ENCODE results near the gene IL22. TPM values are rescaled to one million over a fixed set of nuclear protein-coding genes. Genes with fewer than 3 reads are reported as not detected.

IL22 gene, protein sequence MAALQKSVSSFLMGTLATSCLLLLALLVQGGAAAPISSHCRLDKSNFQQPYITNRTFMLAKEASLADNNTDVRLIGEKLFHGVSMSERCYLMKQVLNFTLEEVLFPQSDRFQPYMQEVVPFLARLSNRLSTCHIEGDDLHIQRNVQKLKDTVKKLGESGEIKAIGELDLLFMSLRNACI
- total RNA-seq (2014; rRNA removed; shearing (Covaris generic)): not detected in 2 replicates

DNA sequence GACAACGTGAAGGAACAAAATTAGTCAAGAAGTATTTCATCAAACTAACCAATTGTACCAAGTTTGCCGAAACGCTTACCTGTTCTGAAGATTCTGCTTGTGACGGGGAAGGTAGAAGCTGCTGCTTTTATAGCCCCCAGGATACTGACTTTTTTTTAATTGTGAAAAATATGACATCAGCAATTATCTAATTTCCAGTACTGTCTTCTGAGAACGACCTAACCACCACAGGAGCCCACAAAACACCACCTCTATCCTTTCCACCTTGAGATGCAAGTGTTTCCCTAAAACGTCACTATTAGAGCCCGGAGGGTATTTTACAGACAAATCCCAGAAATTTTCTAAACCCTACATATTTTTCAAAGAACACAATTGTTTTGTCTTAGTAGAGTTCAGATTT lies at the start of gene IL22:
TSS of gene IL22 (minus strand) at position 101 of the 400 bp plus-strand sequence. CDS start 156 bp downstream, outside the sequence.
- no peak for DNase-seq (ENCODE audit: low read depth)

DNA sequence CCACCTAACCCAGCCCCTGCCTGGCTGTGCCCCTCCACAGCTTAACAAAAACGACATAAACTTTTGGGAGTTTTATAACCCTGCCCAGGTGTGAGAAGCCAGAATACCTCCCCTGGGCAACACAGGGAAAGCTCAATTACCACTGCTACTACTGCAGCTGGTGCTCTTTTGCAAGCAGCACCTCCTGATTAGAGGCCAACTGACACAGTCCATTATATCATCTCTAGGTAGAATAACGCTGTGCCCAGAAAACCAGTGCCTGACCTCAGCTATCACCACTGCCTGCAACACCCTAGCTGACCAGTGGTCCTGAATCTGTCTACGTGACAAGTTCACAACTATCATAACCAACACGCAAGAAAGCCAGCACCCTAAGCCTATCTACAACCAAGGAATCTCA lies 44.5 kb upstream of the IL22 start:
- DNase-seq (ENCODE audit: low read depth): no peak

DNA sequence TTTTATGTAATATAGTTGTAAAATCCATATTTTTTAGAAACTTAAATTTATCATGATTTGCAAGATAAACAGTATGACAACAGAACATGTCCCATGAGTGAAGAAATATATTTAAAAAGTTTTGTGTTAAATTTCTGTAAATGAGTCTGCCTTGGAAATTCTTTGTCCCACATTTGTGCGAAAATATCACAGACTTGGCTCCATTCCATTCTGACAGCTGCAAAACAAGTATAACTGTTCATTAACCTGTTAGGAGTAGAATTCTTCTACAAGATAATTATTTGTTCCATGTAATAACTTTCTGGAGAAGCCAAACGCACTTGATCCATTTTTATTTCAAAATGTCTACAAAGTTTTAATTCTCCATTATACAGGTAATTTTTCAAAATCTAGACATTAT lies 40.8 kb upstream of the IL22 start:
- no peak for DNase-seq (ENCODE audit: low read depth)

DNA sequence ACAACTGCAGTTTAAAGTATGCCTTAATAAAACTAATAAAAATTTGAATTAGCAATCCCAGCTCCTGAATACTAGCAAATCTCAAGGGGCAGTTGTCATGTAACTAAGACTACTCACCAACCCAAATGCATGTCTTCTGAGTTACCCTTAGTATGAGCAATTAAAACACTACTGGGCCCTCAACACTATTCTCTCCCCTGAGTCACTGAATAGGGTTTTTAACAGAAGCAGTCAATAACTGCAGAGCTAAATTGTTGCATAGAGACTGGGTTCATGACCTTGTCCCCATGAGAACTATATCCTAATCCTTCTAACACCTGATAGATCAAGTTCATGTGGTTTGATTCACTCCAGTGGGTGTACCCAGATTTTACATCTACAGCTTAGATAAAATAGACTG lies 39.9 kb upstream of the IL22 start:
- no peak for DNase-seq (ENCODE audit: low read depth)

DNA sequence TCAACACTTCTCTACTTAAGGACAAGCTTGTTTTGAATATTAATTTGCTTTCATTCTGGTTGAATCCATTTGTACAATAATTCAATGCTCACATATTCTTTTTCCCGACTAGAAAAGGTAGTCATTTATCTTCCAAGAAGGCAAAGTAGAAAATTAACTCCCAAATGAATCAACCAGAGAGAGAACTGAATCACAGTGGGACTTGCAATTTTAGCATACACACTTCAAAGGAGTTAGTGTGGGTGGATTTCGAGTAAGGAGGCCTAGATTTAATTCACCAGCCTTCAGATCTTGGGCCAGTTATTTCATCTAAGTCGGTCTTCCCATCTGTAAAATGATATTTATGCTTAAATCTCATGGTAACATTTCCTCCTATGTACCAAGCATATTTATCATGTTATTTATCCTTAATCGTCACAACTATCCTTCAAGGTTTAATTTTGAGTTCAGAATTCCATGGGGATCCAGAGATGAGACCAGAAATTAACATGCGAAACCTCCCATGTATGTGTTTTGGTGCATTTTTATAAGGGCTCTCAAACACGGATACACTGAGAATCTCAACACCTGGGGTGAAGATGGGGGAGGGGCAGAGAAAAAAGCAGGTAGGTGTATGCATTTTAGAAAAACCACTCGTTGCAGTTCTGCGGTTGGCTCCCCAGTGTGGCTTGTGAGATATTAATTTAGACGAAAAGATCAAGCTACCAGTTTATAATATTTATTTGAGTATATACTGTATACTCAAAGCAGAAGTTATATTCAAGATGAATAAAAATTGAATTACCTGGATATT lies 38.9 kb upstream of the IL22 start:
- no peak for DNase-seq (ENCODE audit: low read depth)

DNA sequence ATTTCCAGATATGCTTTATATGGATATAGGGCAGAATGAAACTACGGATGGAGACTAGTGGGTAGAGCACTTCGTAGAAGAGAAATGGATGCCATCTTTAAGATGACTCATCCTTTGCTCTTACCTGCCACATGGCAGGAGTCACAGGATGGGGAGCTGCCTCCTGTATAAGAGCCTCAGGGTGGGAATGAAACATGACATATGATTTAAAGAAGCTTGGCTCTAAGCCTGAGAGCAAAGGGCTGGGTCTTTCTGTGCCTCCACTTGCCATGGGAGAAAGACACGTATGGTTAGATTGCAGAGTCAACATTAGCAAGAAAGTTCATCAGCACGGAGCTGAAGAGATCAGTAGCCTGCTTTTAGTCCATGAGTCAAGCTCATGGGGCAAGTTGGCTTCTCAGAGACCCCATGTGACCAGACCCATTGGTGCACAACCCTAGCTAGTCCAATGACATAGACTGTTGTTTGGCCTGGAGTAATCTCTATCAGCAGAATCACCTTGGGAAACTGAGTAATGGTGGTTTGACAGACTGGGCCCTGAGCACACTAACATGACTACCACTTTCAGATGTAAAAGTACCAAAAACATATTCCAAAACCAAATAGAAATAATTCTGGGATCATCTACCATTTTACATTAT lies 38.1 kb upstream of the IL22 start:
- DNase-seq (ENCODE audit: low read depth): peak; percentile 38

DNA sequence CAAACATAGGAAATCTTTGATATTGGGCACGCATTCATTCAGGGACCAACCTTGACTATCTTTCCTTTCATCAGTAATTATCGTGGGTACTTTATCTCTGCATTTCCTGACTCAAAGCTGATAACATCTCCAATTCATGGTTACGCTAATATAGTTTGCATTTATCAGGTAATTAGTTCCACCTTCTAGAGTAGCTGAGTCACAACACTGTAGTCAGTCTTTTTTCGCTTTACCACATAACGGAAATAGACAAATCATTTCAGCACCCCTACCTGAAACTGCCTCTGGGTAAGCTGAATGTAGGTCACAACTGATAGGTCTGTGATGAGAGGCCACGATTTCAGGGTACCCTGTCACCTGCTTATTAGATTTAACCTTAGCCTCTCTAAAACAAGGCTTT lies 36.7 kb upstream of the IL22 start:
- peak; percentile 78 for DNase-seq (ENCODE audit: low read depth)

DNA sequence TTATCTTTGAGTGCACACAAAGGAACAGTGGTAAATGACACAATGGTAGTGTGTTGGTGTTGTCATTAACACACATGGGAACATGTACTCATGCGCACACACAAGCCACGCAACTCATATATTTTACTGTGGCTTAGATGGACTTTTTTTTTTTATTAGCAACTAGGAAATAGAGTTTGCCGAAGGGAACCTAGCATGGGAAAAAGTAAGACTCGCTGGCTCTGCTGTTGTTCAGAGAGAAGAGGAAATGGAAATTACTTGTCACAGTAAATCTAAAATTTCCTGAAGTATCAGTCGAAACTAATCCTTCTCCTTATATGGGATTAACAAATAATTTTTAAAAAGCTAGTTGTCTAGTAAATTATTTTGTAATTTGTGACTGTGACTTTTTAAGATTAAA lies 33.7 kb upstream of the IL22 start:
- no peak for DNase-seq (ENCODE audit: low read depth)

DNA sequence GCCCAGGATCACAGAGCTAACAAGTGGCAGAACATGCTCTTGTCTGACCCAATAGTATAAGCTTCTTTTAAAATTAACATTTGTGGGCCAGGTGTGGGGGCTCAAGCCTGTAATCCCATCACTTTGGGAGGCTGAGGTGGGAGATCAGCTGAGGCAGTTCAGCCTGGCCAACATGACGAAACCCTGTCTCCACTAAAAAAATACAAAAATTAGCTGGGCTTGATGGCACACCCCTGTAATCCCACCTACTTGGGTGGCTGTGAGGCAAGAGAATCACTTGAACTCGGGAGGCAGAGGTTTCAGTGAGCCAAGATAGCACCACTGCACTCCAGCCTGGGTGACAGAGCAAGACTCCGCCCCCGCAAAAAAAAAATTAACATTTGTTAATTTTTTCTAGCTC lies 33.0 kb upstream of the IL22 start:
- DNase-seq (ENCODE audit: low read depth): no peak

DNA sequence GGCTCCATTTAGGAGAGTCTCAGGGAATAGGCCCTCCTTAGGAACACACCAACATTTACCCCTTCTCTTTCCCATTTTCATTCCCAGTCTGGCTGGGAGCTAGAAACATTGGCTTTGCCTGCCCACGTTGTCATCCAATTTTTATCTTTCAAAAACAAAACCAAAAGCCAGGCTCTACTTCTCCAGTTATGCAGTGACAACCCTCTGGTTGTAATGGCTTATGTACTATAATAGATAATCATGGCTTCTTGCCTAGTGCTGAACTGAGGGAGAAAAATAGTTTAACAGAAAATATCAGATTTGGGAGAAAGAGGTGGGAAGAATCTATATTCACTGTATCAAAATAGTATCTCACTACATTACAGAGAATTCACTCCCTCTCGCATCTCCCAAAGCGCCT lies 32.1 kb upstream of the IL22 start:
- no peak for DNase-seq (ENCODE audit: low read depth)

DNA sequence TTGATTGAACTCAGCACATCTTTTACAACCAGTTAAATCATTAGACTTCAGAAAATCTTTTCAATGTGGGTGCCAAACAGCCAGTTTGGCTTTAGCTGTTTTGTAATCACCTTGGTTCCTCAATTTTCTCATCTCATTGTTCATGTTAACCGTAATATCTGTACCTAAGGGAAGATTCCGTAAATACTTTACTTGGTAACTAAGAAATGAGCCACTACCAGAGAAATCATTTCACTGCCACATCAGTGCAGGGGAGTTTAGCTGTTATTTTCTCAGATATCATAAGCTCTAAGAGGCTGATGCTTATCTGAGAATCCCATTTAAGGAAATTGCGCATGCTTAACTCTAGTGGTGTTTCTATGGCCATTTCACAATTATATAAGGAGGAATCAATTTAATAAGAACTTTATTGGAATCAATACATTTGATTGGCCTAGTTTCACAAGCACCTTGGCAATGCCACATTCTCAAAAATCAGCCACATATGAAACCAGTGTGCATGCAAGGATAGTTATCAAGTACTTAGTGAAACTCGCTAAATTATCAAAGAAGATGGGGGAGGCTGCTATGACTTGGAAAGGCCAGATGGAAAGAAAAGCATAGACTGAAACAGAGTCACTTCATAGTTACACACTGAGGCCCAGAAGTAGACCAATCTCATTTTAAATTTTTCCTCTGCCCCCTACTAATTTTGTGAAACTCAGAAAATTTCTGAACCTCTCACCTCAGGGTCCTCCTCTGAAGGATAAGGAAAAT lies 28.1 kb upstream of the IL22 start:
- DNase-seq (ENCODE audit: low read depth): no peak

DNA sequence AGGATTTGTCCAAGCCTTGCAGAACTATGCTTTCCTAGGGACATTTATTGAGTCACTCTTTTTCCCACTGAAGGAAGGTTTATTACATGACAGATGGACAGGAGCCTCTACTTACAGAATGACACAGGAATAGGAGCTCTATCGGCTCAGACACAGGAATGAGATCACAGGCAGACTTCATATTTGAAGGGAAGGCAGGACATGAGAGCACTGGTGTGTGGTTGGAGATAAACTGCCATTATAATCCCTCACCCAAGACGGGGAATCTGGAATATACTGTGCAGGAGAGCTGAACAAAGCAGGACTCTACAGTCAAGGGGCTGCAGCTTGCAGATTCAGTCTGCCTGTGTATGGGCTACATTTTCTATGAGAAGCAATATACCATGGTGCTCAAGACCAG lies 26.8 kb upstream of the IL22 start:
- DNase-seq (ENCODE audit: low read depth): no peak

DNA sequence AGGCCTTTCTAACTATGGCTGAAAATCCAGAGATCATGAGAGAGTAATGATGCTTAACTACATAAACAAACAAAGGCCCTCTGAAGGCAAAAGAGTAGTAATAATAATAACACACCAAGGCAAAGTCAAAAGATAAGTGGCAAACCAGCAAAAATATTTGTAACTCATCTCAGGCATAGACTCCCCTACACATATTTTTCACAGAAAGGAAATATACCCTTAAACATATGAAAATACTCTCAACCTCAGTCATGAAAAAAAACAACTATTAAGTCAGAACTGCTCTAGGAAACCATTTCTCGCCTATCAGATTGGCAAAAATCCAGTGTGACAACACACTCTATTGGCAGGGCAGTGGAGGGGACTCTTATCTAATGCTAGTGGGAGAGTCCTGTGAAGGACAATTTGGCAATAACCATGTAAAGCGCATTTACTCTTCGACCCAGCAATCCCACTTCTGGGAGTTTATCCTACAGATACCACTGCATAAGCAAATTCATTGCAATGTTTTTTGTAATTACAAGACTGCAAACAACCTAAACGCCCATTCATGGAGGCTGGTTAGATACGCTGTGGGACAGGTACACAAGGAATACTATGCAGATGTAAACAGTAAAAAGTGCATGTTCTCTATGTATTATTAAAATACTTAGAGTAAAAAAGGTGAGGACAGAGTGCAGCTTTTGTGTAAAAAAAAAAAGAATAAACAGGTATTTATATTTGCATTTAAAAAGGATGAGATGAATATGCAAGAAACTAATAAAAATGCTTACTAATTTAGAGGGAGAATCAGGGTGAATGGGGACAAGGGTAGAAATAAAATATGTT lies 26.0 kb upstream of the IL22 start:
- peak; percentile 57 for DNase-seq (ENCODE audit: low read depth)

DNA sequence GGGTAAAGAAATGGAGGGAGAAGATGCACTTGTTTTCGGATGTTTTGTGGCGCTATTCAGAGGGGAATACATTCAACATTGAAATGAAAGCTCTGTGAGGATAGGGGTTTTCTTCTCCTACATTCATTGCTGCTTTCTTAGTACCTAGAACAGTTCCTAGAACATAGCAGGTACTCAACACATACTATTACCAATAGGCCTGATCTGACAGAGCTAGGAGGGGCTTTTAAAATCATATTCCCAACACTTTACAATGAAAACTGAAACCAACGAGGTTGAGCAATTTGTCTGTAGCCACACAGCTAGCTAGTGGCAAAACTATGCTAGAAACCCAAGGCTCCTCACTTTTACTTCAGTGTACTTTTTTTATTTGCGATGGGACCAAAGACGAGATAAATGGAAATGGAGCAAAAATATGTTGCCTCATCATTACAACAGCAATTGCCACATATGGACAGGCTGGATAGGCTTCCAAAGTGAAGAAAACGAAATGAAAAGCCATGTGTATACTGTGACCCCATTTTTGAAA lies 23.1 kb upstream of the IL22 start:
- no peak for DNase-seq (ENCODE audit: low read depth)

DNA sequence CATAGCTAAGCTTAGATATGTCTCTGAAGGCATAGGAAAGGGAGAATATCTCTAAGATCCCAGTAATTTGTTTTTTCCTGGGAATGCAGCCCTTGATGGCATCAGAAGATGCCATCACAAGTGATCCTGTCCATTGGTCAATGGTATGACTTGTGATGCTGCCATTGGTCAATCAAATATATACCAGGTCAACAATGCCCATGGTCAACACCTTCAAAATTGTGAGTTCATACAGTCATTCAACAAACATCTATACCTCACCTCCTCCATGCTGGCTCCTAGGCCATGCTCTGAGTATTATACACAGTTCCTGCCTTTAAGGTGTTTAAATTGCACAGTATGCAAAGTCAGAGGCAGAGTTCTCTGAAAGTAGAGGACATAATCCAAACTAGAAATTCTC lies 19.3 kb upstream of the IL22 start:
- DNase-seq (ENCODE audit: low read depth): no peak

DNA sequence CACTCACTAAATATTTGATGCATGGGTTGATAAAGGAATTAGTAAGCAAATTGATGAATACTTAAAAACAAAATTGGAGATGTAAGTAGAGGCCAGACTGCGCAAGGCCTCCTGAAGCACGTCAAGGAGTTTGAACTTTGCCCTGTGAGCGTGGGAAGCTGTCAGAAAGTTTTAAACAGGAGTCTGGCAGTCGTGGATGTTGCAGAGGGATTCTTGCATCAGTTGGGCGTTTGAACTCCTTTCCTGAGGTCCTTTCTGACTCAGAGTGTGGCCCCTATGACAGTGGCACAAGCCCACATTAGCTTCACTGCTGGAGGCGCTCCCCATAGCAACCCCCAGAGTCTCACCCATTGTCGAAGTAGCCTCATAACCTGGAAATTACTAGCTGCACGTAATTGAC lies 17.9 kb upstream of the IL22 start:
- no peak for DNase-seq (ENCODE audit: low read depth)

DNA sequence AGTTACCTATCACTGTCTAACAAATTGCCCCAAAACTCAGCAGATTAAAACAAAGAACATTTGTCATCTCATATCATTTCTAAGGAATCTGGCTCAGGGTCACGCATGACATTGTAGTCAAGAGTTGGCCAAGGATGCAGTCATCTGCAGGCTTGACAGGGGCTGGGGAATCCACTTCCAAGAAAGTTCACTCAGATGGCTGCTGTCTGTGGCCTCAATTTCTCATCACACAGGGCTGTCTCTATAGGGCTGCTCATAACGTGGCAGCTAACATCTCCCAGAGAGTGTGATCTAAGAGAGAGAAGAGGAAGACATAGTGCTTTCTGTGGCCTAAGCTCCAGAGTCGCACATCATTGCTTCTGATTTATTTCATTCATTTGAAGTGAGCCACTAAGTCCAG lies 17.0 kb upstream of the IL22 start:
- DNase-seq (ENCODE audit: low read depth): no peak

DNA sequence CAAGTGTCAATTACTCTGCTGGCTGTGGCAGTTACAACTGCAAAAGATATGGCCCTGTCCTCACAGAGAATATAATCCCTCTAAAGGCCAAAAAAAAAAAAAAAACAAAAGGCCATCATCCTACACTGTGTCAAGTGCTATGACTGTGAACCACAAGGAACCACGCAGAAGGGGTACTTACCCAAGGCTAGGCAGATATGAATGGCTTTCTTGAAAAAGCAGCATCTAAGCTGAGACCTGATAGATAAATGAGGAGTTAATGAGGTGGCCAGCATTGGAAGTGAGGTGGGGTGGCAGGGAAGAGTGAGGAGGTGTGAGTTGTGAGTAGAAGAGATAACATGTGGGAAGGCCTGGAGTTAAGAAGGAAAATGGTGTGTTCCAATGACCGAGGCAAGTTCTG lies 16.4 kb upstream of the IL22 start:
- no peak for DNase-seq (ENCODE audit: low read depth)

DNA sequence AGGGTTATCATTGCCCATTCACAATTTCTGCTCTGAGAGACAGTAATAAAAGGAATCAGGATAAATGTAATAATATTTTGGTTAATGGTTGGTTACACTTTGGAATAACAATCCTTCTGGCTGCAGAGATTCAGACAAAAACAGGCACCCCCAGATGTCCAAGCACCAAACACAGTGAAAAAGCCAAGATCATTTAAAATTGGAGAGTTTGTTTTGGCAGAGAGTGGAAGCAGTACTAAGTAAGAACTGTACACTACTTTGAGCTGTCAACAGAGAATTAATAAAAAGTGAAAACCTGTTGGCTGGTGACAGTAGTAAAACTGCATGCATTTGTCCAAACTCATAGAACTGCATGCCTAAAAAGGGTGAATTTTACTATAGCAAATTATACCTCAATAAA lies 15.6 kb upstream of the IL22 start:
- no peak for DNase-seq (ENCODE audit: low read depth)

DNA sequence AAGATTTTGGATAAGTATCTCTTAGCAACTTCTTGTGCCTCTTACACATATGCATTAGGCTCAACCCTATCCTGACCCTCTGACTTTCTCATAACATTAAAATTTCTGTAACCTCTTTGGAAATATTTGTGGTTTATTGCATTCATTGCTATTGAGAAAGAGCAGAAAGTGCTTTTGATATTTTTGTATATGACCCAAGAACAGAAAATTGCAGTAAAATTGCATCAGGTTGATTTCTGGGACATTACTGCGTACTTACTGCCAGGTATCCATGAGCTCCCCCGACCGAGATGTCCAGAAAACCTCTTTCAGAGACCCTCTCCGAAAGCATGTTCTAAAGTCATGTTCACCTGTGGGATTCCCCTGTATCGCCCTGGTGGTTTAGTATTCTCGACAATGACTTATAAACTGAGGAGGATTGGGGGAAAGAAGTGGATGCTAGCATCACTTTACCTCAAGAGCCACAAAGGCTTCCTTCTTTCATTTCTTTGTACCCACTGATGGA lies 14.5 kb upstream of the IL22 start:
- DNase-seq (ENCODE audit: low read depth): peak; percentile 35

DNA sequence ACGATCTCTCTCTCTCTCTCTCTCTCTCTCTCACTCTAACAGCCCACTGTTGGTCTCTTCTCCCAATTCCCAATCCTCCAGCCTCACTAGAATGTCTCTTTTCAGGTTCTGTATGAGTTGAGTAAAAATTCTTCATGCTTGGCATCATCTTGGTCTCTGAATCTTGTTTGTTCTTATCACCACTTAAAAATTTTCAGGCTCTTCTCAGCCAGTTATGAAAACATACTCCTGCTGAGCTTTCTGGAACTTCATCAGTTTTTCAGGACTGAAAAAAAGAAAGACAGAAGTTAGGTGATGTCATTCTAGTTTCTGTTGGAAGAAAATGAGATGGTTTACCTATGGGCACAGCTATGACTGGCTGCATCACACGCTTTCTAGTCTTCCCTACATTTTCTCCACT lies 11.5 kb upstream of the IL22 start:
- DNase-seq (ENCODE audit: low read depth): no peak

Measured in M059J (cell line).